NCI-H446 treated with DMSO at 0.1 percent for 48 hours (cell line): ENCODE measurements around the gene FKBP9.
"Not testable (repeated sequence)": the region's sequence is repeated elsewhere in the genome, so short reads cannot be mapped to it uniquely, and the experiment has no call there.

ENCODE experiments used
- DNase-seq: peaks from one replicate; lab custom pipeline; 2025; lab: John Stamatoyannopoulos, UW

FKBP9 gene

DNA sequence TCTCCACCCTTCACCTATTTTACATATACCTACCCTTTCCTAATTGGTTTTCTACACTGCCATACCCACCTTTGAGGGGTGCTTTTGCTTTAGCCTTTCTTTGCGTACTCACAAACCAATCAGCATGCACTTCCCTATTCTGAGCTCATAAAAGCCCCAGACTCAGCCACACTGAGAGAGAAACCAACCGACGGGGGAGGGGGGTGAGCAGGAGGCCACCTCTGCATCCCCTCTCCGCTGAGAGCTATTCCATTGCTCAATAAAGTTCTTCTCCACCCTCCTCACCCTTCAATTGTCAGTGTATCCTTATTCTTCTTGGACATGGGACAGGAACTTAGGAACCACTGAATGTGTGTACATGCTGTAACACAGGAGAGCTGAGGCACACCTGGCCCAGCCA lies 9.0 kb upstream of the FKBP9 start:
- no peak for DNase-seq

DNA sequence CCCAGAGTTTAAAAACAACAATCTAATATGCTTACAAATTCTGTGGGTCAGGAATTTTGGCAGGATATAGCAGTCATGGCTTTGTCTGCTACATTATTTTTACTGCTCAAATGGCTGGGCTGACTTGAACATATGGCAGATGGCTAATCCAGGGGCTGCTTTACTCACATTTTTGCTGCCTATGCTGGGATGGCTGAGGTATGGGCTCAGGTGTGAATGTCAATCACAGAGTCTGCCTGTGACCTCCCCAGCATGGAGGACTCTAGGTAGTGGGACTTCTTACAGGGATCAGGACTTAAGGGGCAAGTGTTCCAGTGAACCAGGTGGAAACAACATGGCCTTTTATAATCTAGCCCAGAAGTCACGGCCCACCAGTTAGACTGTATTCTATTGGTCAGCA lies 4.4 kb upstream of the FKBP9 start:
- DNase-seq: no peak

DNA sequence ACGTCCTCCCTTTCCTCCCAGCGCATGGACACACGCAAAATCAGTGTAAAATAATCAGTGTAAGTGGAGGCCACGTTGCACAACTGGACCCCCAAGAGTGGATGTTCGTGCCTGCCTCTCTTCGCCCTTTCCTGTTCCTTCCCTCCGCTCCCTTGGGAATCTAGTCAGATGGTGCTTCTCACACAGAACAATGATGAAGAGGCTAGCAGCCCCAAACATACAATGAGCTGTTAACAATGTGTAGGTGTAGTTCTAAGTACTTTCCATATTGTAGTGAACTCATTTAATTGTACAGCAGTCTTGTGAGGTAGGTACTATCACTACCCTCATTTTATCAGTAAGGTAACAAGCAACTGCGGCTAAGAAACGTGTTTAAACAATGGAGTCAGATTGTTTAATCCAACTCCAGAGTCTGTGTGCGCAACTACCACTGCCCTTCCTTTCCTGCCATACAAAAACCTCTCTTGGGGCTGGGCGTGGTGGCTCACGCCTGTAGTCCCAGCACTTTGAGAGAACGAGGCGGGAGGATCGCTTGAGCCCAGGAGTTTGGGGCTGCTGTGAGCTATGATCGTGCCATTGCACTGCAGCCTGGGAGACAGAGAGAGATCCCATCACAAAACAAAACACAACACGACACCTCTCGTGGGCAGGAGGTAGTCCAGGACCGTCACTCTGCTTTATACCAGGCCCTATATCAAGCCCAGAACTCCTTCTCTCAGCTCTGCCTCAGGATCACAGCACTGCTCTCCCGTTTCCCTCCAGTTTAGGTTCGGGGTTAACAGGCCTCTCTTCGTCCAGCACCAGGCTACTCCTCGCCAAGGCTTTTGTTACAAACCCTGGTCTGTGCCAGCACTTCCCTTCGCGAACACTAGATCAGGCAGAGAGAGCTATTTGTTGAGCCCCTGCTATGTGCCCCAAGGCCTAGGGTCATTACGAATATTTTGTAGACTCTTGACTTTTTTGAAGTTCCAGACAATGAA lies 1.1 kb downstream of the FKBP9 start:
- no peak for DNase-seq

DNA sequence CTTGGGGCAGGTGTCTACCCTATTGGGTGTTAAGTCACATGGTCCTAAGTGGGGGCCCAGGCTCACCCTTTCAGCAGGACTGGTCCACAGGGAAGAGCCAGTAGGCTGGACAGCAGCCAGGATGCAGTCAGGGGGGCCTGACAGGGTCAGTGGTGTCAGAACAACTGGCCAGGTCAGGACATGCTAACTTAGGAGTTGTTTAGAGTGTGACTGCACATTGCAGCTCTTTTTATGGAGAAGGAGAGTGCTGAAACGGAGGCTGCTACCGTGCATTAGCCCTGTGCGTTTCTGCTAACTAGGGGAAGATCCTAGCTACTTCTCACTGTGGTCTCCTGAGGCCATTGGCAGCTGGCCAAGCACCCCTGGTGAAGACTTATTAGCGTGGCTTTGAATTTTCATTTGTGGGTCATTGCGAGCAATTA lies 6.7 kb downstream of the FKBP9 start:
- not testable (repeated sequence) for DNase-seq

DNA sequence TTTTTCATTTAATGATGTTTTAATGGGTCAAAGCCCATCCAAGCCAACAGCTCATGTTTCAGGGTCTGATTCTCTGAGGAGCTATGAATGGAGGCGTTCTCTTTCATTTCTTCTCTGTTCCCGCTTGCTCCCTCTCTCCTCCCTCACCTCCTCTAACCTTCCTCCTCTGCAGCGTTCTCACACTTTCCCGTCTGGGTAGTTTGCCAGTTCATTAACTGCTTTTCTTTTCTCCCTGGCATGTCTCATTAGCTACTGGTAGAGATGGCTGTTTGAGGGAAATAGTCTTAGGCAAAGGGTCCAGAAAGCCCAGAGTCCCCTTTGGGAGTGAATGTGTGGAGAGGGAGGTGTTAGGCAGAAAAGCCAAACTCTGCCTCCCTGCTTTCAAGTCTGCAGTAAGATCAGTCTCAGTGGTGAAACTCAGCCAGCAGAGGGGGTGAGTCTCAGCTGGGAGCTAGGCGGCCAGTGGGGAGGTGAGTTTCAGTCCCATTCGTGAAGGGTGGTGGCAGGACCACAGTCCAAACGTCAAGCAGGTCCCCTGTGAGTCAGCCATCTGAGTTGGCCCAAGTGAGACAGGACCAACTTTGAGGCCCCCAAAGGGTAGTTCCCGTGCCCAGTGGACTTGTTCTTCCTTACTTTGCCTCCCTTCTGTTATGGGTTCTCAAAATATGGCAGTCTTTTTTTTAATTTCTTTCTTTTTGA lies 7.4 kb downstream of the FKBP9 start:
- not testable (repeated sequence) for DNase-seq

DNA sequence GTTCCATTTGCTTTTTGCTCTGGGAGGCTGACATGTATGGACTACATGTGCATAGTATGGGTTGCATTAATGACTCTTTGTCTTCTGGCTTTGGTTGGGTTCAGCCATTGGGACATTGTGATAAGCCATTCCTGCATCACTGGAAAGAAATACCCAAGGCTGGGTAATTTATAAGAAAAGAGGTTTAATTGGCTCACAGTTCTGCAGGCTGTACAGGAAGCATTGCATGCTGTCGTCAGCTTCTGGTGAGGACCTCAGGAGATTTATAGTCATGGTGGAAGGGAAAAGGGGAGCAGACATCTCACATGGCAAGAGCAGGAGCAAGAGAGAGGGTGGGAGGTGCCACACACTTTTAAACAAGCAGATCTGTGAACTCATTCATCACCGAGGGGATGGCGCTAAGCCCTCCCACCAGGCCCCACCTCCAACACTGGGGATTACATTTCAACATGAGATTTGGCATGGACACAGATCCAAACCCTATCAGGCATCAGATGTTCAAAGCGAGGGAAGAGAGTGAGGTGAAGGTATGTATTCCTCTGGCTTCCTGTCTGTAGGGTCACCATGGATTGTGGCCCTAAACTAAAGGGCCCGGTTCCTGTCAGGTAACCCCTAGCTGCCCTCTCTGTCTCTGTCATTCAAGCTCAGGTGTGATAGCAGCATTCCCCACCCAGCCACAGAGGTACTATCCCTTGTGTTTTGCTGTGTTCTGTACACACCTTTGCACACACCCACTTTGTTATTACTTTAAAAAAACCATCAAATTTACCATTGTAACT lies 9.4 kb downstream of the FKBP9 start:
- DNase-seq: not testable (repeated sequence)

DNA sequence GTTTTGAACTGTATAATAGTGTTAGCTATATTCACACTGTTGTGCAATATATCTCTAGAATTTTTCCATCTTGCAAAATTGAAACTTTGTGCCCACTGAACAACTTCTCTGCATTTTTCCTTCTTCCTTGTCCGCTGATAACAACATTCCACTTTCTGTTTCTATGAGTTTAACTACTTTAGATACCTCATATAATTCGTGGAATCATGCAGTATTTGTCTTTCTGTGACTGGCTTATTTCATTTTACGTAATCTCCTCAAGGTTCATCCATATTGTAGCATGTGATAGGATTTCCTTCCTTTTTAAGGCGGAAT lies 10.0 kb downstream of the FKBP9 start:
- DNase-seq: not testable (repeated sequence)

DNA sequence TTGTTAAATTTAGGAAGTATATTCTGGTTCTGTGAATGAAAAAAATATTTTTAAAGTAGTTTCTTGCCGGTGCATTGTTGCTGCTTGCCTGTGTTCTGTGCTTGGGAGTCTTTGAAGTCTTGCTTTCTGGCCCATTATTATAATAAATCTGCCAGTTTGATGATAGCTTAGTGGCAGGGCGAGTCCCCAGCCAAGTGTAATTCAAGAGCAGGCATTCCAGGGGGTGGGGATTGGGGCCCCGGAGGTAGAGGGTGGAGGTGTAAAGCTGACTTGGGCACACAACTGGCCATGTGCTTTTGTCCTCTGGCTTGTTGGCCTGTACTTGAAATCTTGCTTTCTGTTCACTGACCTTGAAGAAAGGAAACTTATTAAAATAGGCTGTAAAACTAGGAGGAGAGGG lies 14.7 kb downstream of the FKBP9 start:
- not testable (repeated sequence) for DNase-seq

DNA sequence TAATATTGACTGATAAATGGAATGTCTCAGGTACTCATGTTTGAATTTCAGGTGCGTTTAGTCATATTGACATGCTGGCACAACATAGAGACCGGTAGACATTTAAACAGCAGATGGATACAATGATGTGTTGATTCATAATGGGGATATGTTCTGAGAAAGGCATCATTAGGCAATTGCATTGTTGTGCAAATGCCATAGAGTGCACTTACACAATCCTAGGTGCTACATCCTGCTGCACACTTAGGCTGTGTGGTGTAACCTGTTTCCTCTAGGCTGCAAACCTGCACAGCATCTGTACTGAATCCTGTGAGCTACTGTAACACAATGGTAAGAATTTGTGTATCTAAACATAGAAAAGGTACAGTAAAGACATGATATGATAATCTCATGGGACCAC lies 19.9 kb downstream of the FKBP9 start:
- not testable (repeated sequence) for DNase-seq

DNA sequence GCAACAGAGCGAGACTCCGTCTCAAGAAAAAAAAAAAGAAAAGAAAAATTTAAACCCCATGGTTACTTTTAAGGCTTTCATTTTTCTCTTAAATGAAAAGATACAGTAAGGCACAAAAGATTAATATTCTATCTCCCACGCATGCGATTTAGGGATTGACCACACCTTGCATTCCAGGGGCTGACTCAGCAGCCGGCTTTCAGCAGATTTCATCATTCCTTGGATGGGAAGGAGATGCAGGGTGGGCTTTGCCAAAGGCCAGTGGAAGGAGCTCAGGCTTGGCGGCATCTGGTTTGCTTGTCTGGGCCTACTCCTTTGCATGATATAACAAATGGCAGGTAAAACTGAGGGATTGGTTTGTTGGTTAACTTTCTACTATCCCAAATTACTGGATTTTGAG lies 22.0 kb downstream of the FKBP9 start:
- not testable (repeated sequence) for DNase-seq

DNA sequence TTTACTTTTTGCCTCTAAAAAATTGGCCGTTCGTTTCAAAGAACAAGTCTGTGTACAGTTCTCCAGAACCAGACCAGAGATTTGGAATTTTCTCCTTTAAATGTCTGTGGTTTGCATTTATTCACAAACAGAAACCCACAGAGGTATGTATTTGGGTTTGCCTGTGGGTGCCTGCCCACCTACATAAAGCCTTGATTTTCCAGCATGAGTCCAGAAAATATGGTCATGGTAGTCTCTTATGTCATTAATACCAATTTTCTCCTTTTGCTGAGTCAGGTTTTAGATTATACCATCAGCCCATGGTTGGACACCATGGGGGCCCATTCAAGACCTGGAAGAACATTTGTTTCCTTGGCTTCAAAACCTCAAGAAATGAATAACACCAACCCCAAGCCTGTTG lies 22.7 kb downstream of the FKBP9 start:
- DNase-seq: not testable (repeated sequence)

DNA sequence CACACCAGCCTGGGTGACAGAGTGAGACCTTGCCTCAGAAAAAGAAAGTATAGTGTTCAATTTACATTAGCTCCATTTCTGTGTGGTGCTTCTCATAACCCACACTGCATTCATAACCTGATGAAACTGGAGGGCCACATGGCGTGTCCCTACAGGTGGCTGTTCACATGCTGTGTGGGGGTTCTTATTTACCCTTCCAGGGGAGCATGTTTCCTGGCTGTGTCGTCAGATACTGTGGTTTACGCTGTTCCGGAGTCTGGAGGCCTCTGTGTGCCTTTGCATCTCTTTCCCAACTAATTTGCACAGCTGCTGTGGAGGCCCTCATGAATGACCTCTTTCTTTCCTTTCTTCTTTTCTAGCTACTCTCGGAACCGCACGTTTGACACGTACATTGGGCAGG lies 30.9 kb downstream of the FKBP9 start:
- DNase-seq: not testable (repeated sequence)

DNA sequence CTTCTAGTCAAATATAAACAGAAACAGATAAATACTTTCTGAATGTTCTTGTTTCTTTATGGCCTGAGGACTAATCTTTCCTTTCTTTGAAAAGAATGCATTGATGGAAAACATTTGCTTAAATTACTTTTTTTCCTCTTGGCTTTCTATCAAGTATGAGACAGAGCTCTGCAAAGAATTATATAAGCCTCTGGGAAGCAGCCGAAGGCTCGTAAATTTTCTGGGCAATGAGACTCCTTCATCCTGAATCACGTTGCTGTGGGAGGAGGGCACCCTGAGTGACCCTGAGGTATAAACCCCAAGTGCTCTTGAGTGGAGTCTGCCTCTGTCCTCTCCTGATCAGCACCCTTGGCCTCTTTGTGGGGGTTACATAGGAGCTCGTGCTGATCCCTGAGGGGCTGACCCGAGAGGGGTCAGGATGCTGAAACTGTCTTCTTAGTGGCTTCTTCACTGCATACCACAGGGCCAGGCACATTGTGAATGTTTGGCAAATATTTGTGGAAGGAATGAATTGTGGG lies 33.9 kb downstream of the FKBP9 start:
- not testable (repeated sequence) for DNase-seq

DNA sequence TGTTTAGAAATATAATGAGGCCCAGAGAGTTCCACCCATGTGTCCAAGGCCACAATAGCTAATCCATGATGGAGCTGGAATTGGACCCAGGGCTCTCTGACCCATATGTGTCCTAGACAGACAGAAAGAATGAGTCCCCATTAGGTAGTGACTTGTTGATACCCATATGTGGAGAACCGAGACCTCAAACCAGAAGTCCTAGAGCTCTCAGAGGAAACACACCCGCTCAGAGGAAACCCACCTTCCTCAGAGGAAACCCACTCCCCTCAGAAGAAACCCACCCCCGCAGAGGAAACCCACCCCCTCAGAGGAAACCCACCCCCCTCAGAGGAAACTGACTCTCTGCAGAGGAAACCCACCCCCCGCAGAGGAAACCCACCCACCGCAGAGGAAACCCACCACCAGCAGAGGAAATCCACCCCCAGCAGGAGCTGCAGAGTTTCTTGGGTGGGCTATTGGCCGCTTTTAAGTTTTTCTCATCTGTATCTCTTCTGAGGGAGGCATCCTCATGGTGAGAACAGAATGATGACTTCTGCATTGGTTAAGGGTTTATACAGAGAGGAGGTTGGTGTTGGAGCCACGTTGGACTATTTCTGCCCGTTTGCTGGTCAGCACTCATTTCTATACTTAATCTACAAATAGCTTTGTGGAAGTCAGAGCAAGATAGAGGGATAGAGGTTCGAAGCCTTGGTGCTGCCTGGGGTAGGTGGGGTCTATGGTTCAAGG lies 34.9 kb downstream of the FKBP9 start:
- DNase-seq: not testable (repeated sequence)

DNA sequence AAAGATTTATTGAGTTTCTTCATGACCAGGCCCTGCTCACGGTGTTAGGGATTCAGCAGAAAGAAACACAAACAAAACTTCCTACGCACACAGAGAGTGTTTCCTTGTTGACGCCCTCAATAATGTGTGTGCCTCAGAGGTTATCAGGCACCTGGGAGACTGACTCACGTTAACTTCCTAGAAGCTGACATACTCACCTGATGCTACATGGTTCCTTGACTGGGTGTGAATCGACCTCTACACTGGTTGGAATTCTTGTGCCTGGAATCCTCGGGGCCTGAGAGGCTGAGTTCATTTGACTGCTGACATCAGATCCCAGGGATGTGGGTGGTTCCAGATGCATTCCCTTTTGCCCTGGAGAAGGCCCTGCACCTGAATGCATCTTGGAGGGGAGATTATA lies 35.5 kb downstream of the FKBP9 start:
- DNase-seq: not testable (repeated sequence)

DNA sequence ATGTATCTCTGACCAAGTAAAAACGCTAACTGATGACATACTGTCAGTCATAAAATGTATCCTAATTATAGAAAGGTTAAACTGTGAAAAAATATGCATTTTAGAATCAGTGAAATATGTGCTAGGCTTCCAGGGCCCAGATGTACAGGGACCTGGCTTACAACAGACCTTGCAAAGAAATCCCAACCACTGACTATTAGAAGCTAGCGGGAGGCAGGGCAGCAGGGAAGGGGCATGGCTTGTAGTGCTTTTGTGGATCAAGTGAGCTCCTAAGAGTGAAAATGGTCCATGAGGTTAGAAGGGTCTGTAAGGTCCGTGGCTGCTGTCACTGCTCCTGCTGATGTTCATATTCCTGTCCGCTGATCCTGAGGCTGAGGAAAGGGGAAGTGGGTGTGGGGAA lies 40.7 kb downstream of the FKBP9 start:
- not testable (repeated sequence) for DNase-seq

DNA sequence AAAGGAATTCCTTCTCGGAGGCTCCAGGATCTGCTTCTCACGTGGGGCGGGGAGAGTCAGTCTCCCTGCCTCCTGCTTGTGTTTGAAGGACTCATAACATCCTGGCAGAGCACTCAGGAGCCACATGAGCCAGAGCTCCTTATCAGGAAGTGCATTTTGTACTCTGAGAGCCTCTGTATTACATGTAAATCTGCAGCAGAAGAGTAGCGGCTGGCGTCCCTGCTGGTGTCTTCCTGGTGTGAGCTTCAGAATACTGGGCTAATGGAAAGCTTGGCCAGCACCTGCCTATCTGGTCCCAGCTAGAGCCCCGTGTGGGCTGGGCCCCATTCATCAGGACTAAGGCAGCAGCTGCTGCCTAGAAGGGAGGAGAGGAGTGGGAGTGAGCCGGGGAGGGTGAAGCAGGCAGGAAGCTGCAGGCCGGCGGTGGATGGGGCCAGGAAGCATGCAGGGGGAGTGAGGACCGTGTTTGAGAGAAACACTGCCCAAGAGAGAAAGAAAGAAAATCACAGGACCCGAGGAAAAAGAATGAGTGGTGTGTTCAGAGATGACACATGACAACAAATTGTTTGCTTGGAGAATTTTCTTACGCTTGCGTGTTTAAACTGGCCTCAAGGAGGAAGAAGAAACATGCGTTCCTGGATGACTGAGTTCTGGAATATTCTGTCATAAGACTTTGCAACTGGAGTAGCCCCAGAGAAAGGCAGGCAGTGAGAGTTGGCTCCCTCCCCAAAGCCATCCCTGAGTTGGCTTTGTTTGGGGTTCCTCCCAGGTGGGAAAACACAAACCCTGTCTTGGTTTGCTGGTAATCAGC lies 41.3 kb downstream of the FKBP9 start:
- DNase-seq: not testable (repeated sequence)

DNA sequence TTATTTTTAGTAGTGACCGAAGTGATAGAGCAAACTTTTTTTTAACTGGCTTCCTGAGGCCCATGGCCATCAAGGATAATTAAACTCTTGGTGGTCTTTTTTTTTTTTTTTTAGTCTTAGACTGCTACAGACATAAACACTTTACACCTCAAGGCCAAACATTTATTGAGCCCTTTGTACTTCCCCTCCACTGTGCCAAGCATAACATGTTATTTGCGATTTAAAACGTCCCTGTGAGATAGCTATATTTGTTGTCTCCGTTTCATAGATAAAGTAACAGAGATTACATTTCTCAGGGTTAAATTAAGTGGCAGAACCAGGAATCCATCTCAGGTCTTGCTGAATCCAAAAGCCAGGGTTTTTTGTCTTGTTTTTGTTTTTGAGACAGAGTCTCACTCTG lies 42.1 kb downstream of the FKBP9 start:
- not testable (repeated sequence) for DNase-seq

DNA sequence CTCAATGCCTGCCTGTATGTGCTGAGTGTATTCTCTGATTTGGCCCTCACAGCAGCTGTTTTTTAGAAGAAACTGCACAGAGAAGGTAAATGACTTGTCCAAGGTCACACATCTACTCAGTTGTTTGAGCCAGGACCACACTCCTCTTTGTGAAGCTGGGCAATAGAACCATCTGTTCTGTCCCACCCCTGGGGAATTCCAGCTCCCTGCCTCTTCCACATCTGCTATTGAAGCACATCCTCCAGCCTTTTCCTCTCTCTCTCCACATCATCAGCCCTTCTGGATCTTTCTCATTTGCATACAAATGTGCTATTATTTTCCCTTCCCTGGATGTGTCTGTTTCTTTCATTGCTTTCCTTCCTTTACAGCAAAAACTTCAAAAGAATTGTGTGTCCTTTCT lies 45.9 kb downstream of the FKBP9 start:
- not testable (repeated sequence) for DNase-seq

DNA sequence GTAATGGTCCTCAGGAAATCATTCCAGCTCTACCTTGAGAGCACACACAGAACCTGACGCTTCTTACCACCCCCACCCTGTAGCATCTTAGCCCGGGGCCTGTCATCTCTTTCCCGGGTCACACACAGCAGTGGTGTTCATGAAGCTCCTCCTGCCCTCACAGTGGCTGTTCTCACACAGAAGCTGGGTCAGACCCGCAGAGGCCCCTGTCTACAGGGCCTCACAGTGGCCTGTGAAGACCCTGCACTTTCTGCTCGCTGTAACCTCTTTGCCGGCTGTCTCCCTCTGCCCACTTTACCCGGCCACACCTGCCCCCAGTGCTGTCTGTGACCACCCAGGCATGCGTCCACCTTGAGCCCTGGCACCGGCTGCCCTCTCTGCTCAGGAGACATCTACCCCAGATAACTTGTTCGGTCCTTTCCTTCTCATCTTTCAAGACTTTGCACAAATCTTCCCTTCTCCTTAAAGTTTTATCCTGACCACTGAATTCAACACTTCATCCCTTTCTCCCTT lies 46.9 kb downstream of the FKBP9 start:
- not testable (repeated sequence) for DNase-seq
